Esophagus (tissue), 2 donors: ENCODE measurements around the gene PRKACB. TPM values are rescaled to one million over a fixed set of nuclear protein-coding genes. Genes with fewer than 3 reads are reported as not detected.

Source experiments
- H3K27ac ChIP-seq, 2 donors: one replicate each; pipeline ENCODE4 v1.5.1; 2013; ENCODE audit warnings: low read depth in 2 of 2, mild to moderate bottlenecking in 2 of 2, inconsistent platforms in 1 of 2, low read length in 1 of 2, moderate library complexity in 1 of 2
- H3K27me3 ChIP-seq, 2 donors: one replicate each; pipeline ENCODE4 v1.6.1; 2013; ENCODE audit warnings: low read length in 2 of 2, control low read depth in 1 of 2, mild to moderate bottlenecking in 1 of 2; ENCODE audit not compliant: insufficient read depth in 2 of 2, control insufficient read depth in 1 of 2
- H3K36me3 ChIP-seq, 2 donors: one replicate each; pipeline ENCODE4 v1.6.1; 2013; ENCODE audit warnings: low read length in 1 of 2; ENCODE audit not compliant: control insufficient read depth in 2 of 2, insufficient read depth in 2 of 2
- H3K4me1 ChIP-seq, 2 donors: one replicate each; pipeline ENCODE4 v1.6.1; 2013; ENCODE audit warnings: low read length in 1 of 2; ENCODE audit not compliant: control insufficient read depth in 2 of 2, insufficient read depth in 2 of 2
- H3K4me3 ChIP-seq, 2 donors: one replicate each; pipeline ENCODE4 v1.5.1; 2013; ENCODE audit warnings: low read length in 2 of 2, mild to moderate bottlenecking in 2 of 2, low read depth in 1 of 2, moderate library complexity in 1 of 2
- H3K9me3 ChIP-seq, 2 donors: one replicate each; pipeline ENCODE4 v1.6.1; 2013; ENCODE audit warnings: mild to moderate bottlenecking in 2 of 2, low read depth in 1 of 2, low read length in 1 of 2, moderate library complexity in 1 of 2; ENCODE audit not compliant: control insufficient read depth in 2 of 2, insufficient read depth in 1 of 2
- WGBS, 2 donors: extraction: QIAGEN DNeasy Blood & Tissue Kit; methylation state at CpG; one replicate each; pipeline ENCODE4 v1.1.7; 2013; 5-methylcytosine and 5-hydroxymethylcytosine counted together
- polyA plus RNA-seq, 2 donors: library from polyadenylated mRNA; stranded (reverse); fragments of 200-250 nt; gene quantifications; one replicate each; pipeline ENCODE4 v1.2.3, GENCODE V29; 2013
- donor health status: healthy with polysubstance abuse.
- donor health status: Bipolar disorder and iron deficiency.

Gene PRKACB
- polyA plus RNA-seq, 2 donors: 4.1 to 5.1 TPM

DNA sequence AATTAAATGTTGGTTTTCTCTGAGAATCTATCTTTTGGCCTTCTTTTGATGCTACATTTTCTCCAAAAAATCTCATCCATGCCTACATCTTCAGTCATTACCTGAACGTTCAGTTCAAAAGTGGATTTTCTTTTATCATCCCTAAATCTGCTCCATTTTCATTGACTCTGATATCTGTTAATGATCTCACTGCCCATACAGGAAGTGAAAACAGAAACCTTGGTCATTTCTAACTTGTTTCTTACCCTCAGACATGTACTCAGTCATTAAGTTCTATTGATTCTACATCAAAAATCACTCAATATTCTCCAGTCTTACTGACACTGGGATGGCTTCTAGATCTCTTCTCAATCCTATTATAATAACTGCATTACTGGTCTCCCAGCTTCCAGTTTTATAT, 22.7 kb downstream of the PRKACB start:
- H3K27me3 ChIP-seq: no peaks in the 10 kb centered on the region
- no peaks in the 10 kb centered on the region for H3K36me3 ChIP-seq
- WGBS, 2 donors: 77 to 82% methylated on average over 1 of the region's 1 CpG
- H3K4me1 ChIP-seq: peaks cover 0 to 3% of the 10 kb centered on the region in 2 donors
- H3K9me3 ChIP-seq: no peaks in the 10 kb centered on the region
- no peak overlapping the region for H3K27ac ChIP-seq
- H3K4me3 ChIP-seq: no peak overlapping the region

DNA sequence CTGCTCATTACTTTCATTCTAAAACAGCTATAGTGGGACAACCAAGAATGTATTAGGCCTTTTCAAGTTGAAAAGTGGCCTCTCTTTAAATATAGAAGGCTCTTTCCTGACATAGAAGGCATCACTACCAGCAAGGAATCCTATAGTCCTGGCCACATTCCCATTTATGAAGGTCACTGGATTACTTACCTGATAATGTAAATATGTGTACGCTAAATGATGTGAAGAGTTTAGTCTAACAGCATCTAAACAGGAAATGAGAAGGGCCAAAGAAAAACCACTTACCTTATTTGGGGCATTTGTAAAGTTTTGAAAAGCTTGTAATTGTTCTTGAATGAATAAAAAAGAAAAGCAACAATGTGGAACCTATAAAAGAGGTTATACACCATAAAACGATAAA, 24.7 kb downstream of the PRKACB start:
- Histone ChIP-seq H3K4me3 (no peak overlapping the region), H3K36me3 (no peaks in the 10 kb centered on the region), H3K9me3 (no peaks in the 10 kb centered on the region), H3K27ac (no peak overlapping the region), H3K27me3 (no peaks in the 10 kb centered on the region), H3K4me1 (no peaks in the 10 kb centered on the region)
- WGBS, 2 donors: 89 to 91% methylated on average over 2 of the region's 2 CpGs

DNA sequence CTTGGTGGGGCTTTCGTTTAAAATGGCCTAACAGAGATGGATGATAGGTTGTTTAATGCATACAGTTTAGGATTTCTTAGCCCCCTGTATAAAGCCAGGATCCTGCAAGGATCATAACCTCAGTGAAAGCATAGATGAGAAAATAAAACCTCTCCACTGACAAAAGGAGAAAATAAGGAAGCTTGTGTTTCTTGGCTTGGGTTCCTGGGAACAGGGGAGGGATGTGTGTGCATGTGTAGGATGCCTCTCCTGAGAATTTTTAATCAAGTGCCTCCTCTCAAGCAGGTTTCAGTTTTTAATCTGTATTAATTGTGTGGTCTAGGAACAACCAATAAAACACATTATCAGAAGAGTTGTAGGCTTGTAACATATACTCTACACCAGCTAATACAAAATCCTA, 26.1 kb downstream of the PRKACB start:
- Histone ChIP-seq H3K27me3 (no peaks in the 10 kb centered on the region), H3K4me3 (no peak overlapping the region), H3K4me1 (no peaks in the 10 kb centered on the region), H3K36me3 (no peaks in the 10 kb centered on the region), H3K27ac (no peak overlapping the region), H3K9me3 (no peaks in the 10 kb centered on the region)
- WGBS, 2 donors: 80% methylated on average over 1 of the region's 1 CpG

DNA sequence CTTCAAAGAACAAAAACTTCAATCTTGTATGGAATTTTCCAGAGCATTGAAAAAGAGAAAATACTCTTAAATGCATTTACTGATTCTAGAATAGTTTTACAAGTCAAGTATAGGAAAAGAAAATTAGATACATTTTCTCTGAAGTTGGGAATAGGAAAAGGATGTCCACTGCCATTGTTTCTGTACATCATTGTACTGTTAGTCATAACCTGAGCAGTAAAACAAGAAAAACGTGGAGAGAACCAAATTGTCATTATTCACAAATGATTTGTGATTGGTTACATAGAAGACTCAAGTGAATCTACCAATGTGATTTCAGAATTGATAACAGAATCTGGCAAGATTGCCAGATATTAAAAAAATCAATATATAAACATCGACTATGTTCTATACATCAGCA, 27.4 kb downstream of the PRKACB start:
- H3K4me1 ChIP-seq: no peaks in the 10 kb centered on the region
- H3K9me3 ChIP-seq: no peaks in the 10 kb centered on the region
- H3K36me3 ChIP-seq: no peaks in the 10 kb centered on the region
- no peak overlapping the region for H3K27ac ChIP-seq
- 76 to 85% methylated on average over 2 of the region's 2 CpGs for WGBS, 2 donors
- H3K27me3 ChIP-seq: no peaks in the 10 kb centered on the region
- no peak overlapping the region for H3K4me3 ChIP-seq

DNA sequence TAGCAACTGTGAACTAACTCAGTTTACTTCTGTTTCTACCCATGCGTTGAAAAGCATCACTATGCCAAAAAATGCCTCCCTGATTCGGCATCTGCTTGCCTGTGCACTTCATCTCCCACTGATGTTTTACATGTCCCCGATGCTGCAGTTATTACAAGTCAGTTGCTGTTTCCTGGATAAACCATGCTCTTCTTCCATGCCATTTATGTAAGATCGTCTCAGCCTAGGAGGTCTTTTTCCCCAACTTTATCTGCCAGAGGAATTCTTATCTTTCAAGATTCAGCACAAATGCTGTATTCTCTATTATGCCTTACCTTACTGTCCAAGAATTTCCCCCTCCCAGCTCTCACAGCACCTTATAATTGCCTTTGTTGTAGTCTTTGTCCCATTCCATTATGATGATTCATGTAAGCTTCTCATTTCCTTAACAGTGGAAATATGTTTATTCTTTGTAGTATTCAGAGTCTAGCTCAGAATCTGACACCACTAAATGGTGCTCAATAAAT, 30.0 kb downstream of the PRKACB start:
- no peak overlapping the region for H3K27ac ChIP-seq
- H3K9me3 ChIP-seq: no peaks in the 10 kb centered on the region
- no peak overlapping the region for H3K4me3 ChIP-seq
- 83 to 84% methylated on average over 4 of the region's 4 CpGs for WGBS, 2 donors
- H3K4me1 ChIP-seq: no peaks in the 10 kb centered on the region
- H3K27me3 ChIP-seq: no peaks in the 10 kb centered on the region
- H3K36me3 ChIP-seq: no peaks in the 10 kb centered on the region

DNA sequence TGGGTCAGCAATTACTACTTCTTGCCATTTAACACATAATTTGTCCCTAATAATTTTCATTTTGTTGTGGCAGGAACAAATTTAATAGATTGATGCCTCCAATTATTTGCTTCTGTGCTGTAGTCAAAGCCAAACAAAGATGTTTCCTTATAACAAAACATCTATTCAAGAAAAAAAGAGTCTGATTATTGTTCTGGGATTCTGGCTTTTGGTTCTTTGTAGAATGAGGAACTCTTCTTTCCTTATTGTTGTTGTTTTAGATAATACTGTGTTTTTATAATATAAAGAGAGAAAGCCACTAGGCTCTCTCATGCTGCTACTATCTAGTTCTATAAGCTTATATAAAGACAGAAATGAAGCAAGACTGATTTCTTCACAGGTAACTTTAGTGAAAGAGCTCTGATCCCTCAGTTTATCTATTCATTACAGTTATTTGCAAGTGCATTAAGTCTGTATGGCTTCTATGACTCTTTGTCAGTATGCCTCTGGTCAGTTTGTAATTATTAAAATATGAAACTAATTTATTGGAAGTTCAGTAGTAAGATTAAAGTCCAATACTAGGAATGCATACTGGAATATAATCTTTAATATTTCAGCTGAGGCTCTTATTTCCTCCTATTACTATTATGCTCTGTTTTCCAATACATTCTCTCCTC, 37.4 kb downstream of the PRKACB start:
- H3K9me3 ChIP-seq: no peaks in the 10 kb centered on the region
- no peaks in the 10 kb centered on the region for H3K4me1 ChIP-seq
- H3K27ac ChIP-seq: no peak overlapping the region
- H3K36me3 ChIP-seq: no peaks in the 10 kb centered on the region
- H3K4me3 ChIP-seq: no peak overlapping the region
- no peaks in the 10 kb centered on the region for H3K27me3 ChIP-seq

DNA sequence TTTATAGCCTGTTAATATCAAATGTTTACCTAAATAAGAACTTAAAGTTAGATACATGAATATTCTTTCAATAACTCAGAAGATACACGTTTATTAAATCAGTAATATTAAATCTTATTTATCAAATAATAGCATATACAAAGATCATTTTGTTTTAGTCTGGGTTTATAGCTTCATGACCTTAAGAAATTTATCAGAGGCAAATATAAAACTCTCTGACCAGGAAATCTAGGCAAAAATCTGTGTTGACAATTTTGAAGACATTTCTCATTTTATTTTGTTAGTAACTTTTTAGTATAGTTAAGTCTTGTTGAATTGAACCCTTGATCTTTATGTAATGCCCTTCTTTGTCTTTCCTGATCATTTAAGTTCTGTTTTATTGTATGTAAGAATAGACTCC, 46.4 kb downstream of the PRKACB start:
- no peaks in the 10 kb centered on the region for H3K36me3 ChIP-seq
- no peak overlapping the region for H3K27ac ChIP-seq
- H3K27me3 ChIP-seq: no peaks in the 10 kb centered on the region

DNA sequence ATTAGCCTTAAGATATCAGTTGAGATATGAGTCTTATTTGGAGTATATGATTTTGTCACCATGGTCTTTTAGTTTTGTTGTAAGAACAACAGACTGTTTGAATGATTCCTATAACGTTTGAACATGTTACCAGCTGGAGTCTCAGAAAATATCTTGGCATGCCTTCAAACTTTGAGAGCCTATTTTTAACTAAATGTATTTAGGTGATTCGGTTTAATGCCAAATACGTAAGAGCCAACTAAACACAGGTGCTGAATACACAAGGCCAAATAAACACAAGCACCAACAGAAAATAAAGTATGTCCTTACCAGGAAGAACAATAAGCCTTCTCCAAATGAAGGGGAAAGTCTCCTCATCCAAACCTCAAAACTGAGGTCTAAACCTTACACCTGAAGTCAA, 48.6 kb downstream of the PRKACB start:
- no peaks in the 10 kb centered on the region for H3K9me3 ChIP-seq
- H3K4me1 ChIP-seq: no peaks in the 10 kb centered on the region
- no peak overlapping the region for H3K4me3 ChIP-seq
- H3K36me3 ChIP-seq: no peaks in the 10 kb centered on the region
- no peaks in the 10 kb centered on the region for H3K27me3 ChIP-seq
- no peak overlapping the region for H3K27ac ChIP-seq
- 62 to 85% methylated on average over 3 of the region's 3 CpGs for WGBS, 2 donors

More for the DNA sequence above, 46.4 kb downstream of the PRKACB start:
- 94 to 99% methylated on average over 1 of the region's 1 CpG for WGBS, 2 donors
- Histone ChIP-seq H3K4me1 (no peaks in the 10 kb centered on the region), H3K9me3 (no peaks in the 10 kb centered on the region), H3K4me3 (no peak overlapping the region)

DNA sequence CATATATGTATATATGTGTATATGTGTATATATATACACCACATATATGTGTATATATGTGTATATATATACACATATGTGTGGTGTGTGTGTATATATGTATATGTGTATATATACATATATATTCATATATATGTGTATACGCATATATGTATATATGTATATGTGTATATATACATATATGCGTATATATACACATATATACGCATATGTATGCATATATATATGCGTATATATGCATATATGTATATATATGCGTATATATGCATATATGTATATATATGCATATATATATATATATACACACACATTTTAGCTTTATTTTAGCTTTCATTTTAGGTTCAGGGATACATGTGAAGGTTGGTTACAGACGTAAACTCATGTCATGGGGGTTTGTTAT, 54.8 kb downstream of the PRKACB start:
- H3K27me3 ChIP-seq: no peaks in the 10 kb centered on the region
- no peak overlapping the region for H3K4me3 ChIP-seq
- no peaks in the 10 kb centered on the region for H3K4me1 ChIP-seq
- WGBS, 2 donors: 94 to 97% methylated on average over 6 of the region's 6 CpGs
- H3K36me3 ChIP-seq: no peaks in the 10 kb centered on the region
- no peak overlapping the region for H3K27ac ChIP-seq
- no peaks in the 10 kb centered on the region for H3K9me3 ChIP-seq

DNA sequence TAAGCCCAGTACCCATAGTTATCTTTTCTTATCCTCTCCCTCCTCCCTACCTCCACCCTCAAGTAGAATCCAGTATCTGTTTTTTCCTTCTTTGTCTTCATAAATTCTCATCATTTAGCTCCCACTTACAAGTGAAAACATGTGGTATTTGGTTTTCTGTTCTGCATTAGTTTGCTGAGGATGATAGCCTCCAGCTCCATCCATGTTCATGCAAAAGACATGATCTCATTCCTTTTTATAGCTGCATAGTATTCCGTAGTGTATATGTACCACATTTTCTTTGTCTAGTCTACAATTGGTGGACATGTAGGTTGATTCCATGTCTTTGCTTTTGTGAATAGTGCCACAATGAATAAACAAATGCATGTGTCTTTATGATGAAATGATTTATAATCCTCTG, 55.2 kb downstream of the PRKACB start:
- Histone ChIP-seq H3K4me1 (no peaks in the 10 kb centered on the region), H3K36me3 (no peaks in the 10 kb centered on the region), H3K27ac (no peak overlapping the region), H3K27me3 (no peaks in the 10 kb centered on the region), H3K9me3 (no peaks in the 10 kb centered on the region), H3K4me3 (no peak overlapping the region)
- WGBS, 2 donors: 91 to 97% methylated on average over 1 of the region's 1 CpG
